Hepatocyte (in vitro differentiated cells): ENCODE data around the gene LRAT. TPM values are rescaled to one million over a fixed set of nuclear protein-coding genes. Genes with fewer than 3 reads are reported as not detected.
A peak's percentile ranks its signal among the peaks of the same experiment; 100 is the strongest.

Source experiments
- DNase-seq: peaks from one replicate; pipeline ENCODE4 v3.0.0-alpha.2; 2016; ENCODE audit warnings: low spot score
- H2AFZ ChIP-seq: fragments of 200-600 bp; sonication (generic); 2 replicates; pipeline ENCODE4 v1.6.0; 2016; ENCODE audit warnings: antibody characterized with exemption, mild to moderate bottlenecking
- H3K27ac ChIP-seq: fragments of 200-600 bp; sonication (generic); 2 replicates; pipeline ENCODE4 v1.5.1; 2016; ENCODE audit warnings: mild to moderate bottlenecking
- H3K27me3 ChIP-seq: fragments of 200-600 bp; sonication (generic); 2 replicates; pipeline ENCODE4 v1.6.1; 2016
- H3K36me3 ChIP-seq: fragments of 200-600 bp; sonication (generic); replicated peaks from 2 replicates; pipeline ENCODE4 v1.5.1; 2016; ENCODE audit warnings: low read depth; ENCODE audit not compliant: insufficient read depth
- H3K4me1 ChIP-seq: fragments of 200-600 bp; sonication (generic); 2 replicates; pipeline ENCODE4 v1.5.1; 2016; ENCODE audit warnings: mild to moderate bottlenecking, moderate library complexity; ENCODE audit not compliant: insufficient read depth
- H3K4me2 ChIP-seq: fragments of 200-600 bp; sonication (generic); 2 replicates; pipeline ENCODE4 v1.6.0; 2016
- H3K4me3 ChIP-seq: fragments of 200-600 bp; sonication (generic); 2 replicates; pipeline ENCODE4 v1.5.1; 2016; ENCODE audit warnings: mild to moderate bottlenecking
- H3K79me2 ChIP-seq: fragments of 200-600 bp; sonication (generic); 2 replicates; pipeline ENCODE4 v1.6.0; 2017; ENCODE audit warnings: mild to moderate bottlenecking
- H3K9me2 ChIP-seq: fragments of 200-600 bp; sonication (generic); replicated peaks from 2 replicates; pipeline ENCODE4 v1.6.0; 2017; ENCODE audit warnings: mild to moderate bottlenecking; ENCODE audit not compliant: insufficient read depth
- H3K9me3 ChIP-seq: fragments of 200-600 bp; sonication (generic); 2 replicates; pipeline ENCODE4 v1.5.1; 2016; ENCODE audit warnings: low read depth, mild to moderate bottlenecking
- H4K20me1 ChIP-seq: fragments of 200-600 bp; sonication (generic); 2 replicates; pipeline ENCODE4 v1.6.0; 2016; ENCODE audit warnings: mild to moderate bottlenecking; ENCODE audit not compliant: insufficient read depth, poor library complexity, severe bottlenecking
- CTCF ChIP-seq: fragments of 200-600 bp; sonication (generic); IDR thresholded peaks from 2 replicates; pipeline ENCODE4 v1.5.1; 2016; ENCODE audit warnings: antibody characterized with exemption, mild to moderate bottlenecking; ENCODE audit not compliant: poor library complexity
- EZH2 ChIP-seq: fragments of 200-600 bp; sonication (generic); IDR thresholded peaks from 2 replicates; pipeline ENCODE4 v1.6.1; 2016; ENCODE audit warnings: antibody characterized with exemption, mild to moderate bottlenecking, borderline replicate concordance
- EZH2phosphoT487 ChIP-seq: fragments of 200-600 bp; sonication (generic); IDR thresholded peaks from one replicate; pipeline ENCODE4 v1.6.1; 2018; ENCODE audit warnings: antibody characterized with exemption, mild to moderate bottlenecking, low read depth, moderate library complexity; ENCODE audit not compliant: unreplicated experiment, severe bottlenecking
- WGBS: methylation state at CpG from one replicate; pipeline ENCODE4 v1.1.6; 2016; ENCODE audit warnings: low lambda C conversion rate; ENCODE audit errors: missing lambda C conversion rate; 5-methylcytosine and 5-hydroxymethylcytosine counted together
- polyA plus RNA-seq: library from polyadenylated mRNA; unstranded; fragments of >200 nt; fragmentation: Nextera tagmentation; extraction: Ambion mirVana; gene quantifications from 2 replicates; pipeline ENCODE4 v1.2.1, GENCODE V29; 2016
- total RNA-seq: library from RNA; depleted of rRNA; stranded (reverse); fragments of >200 nt; gene quantifications from 2 replicates; pipeline ENCODE4 v1.2.3, GENCODE V29; 2014

Gene LRAT
- total RNA-seq: 3.5 and 4.7 TPM in 2 replicates
- 2.6 and 4.4 TPM in 2 replicates for polyA plus RNA-seq

- Histone ChIP-seq H3K4me3 (peak within 1 kb of the TSS; percentile 62), H4K20me1 (no peaks in the 10 kb centered on the region), H3K9me2 (no peaks in the 10 kb centered on the region), H3K79me2 (no peaks in the 10 kb centered on the region), H3K36me3 (no peaks in the 10 kb centered on the region), H3K4me2 (peak within 1 kb of the TSS; percentile 92), H2AFZ (peak within 1 kb of the TSS; percentile 87), H3K27me3 (peaks cover 92% of the 10 kb centered on the region), H3K4me1 (peaks cover 25% of the 10 kb centered on the region), H3K27ac (no peak within 1 kb of the TSS), H3K9me3 (no peaks in the 10 kb centered on the region)
- 2% methylated on average over 50 of the region's 55 CpGs for WGBS
- DNase-seq: peak; percentile 85
- TF ChIP-seq EZH2 (no peak), EZH2phosphoT487 (no peak), CTCF (peak; percentile 13)
Measured at GRCh38 chr4:154743683-154744340, at the start of gene LRAT. Gene LRAT (plus strand): TSS chr4:154744000. CDS start chr4:154744327, 327 bp downstream.

GRCh38 chr4:154707877-154708276 is 35.9 kb upstream of the LRAT start:
- Histone ChIP-seq H3K4me2 (no peak overlapping the region), H3K4me3 (no peak overlapping the region), H3K27me3 (no peaks in the 10 kb centered on the region), H4K20me1 (no peaks in the 10 kb centered on the region), H3K36me3 (no peaks in the 10 kb centered on the region), H3K9me2 (no peaks in the 10 kb centered on the region), H3K79me2 (no peaks in the 10 kb centered on the region), H3K9me3 (no peaks in the 10 kb centered on the region), H3K27ac (no peak overlapping the region), H2AFZ (no peak overlapping the region), H3K4me1 (no peaks in the 10 kb centered on the region)
- no peak for DNase-seq
- no peak for TF ChIP-seq CTCF
- 83% methylated on average over 3 of the region's 3 CpGs for WGBS

GRCh38 chr4:154709550-154709949 is 34.2 kb upstream of the LRAT start:
- H2AFZ ChIP-seq: no peak overlapping the region
- no peak for TF ChIP-seq EZH2phosphoT487
- no peak for TF ChIP-seq EZH2
- no peak for TF ChIP-seq CTCF
- no peaks in the 10 kb centered on the region for H3K36me3 ChIP-seq
- H3K27ac ChIP-seq: no peak overlapping the region
- no peaks in the 10 kb centered on the region for H3K9me2 ChIP-seq
- no peaks in the 10 kb centered on the region for H3K4me1 ChIP-seq
- no peak for DNase-seq
- no peaks in the 10 kb centered on the region for H3K27me3 ChIP-seq
- H3K4me3 ChIP-seq: no peak overlapping the region
- no peak overlapping the region for H3K4me2 ChIP-seq
- H3K9me3 ChIP-seq: no peaks in the 10 kb centered on the region
- no peaks in the 10 kb centered on the region for H4K20me1 ChIP-seq
- H3K79me2 ChIP-seq: no peaks in the 10 kb centered on the region
- 66% methylated on average over 4 of the region's 4 CpGs for WGBS
